OCI-LY3 (cell line): Measurements from ENCODE around the gene SLC25A24.
"Not testable (repeated sequence)": the region's sequence is repeated elsewhere in the genome, so short reads cannot be mapped to it uniquely, and the experiment has no call there.

Experiments used
- EZH2phosphoT487 ChIP-seq: fragments of 200-600 bp; shearing (Covaris generic); IDR thresholded peaks from 2 replicates; pipeline ENCODE4 v1.6.1; 2018; ENCODE audit warnings: antibody characterized with exemption, mixed run types, low read depth
- TF ChIP-seq, protein P1 (sequence below): fragments of 200-600, 300-600 bp; sonication (generic); IDR thresholded peaks from 2 replicates; pipeline ENCODE4 v1.5.1; 2014; ENCODE audit warnings: antibody characterized with exemption, low read length, low read depth

DNA sequence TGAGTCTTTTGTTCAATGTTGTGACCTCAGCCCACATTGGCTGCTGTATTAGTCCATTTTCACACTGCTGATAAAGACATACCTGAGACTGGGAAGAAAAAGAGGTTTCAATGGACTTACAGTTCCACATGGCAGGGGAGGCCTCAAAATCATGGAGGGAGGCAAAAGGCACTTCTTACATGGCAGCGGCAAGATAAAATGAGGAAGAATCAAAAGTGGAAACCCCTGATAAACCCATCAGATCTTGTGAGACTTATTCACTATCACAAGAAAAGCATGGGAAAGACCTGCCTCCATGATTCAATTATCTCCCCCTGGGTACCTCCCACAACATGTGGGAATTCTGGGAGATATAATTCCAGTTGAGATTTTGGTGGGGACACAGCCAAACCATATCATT is 68.9 kb downstream of the SLC25A24 start:
- TF ChIP-seq, protein P1, sequence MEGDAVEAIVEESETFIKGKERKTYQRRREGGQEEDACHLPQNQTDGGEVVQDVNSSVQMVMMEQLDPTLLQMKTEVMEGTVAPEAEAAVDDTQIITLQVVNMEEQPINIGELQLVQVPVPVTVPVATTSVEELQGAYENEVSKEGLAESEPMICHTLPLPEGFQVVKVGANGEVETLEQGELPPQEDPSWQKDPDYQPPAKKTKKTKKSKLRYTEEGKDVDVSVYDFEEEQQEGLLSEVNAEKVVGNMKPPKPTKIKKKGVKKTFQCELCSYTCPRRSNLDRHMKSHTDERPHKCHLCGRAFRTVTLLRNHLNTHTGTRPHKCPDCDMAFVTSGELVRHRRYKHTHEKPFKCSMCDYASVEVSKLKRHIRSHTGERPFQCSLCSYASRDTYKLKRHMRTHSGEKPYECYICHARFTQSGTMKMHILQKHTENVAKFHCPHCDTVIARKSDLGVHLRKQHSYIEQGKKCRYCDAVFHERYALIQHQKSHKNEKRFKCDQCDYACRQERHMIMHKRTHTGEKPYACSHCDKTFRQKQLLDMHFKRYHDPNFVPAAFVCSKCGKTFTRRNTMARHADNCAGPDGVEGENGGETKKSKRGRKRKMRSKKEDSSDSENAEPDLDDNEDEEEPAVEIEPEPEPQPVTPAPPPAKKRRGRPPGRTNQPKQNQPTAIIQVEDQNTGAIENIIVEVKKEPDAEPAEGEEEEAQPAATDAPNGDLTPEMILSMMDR: not testable (repeated sequence)
- TF ChIP-seq EZH2phosphoT487: not testable (repeated sequence)
